SJSA1 (cell line): ENCODE data around the gene RBM4B. TPM values are rescaled to one million over a fixed set of nuclear protein-coding genes. Genes with fewer than 3 reads are reported as not detected.
A peak's percentile ranks its signal among the peaks of the same experiment; 100 is the strongest.

ENCODE experiments used
- DNase-seq, 2 experiments: peaks; one replicate each; pipeline ENCODE4 v3.0.0-alpha.2; 2015 to 2020; ENCODE audit warnings: low spot score in 2 of 2, low read depth in 1 of 2
- H3K27ac ChIP-seq: fragments of 250-450 bp; sonication (Bioruptor Pico); 2 replicates; pipeline ENCODE4 v1.5.1; 2020; ENCODE audit warnings: mild to moderate bottlenecking, moderate library complexity
- H3K27me3 ChIP-seq: fragments of 250-450 bp; sonication (Bioruptor Pico); replicated peaks from 2 replicates; pipeline ENCODE4 v1.5.1; 2020; ENCODE audit warnings: mild to moderate bottlenecking, moderate library complexity
- H3K36me3 ChIP-seq: fragments of 250-450 bp; sonication (Bioruptor Pico); 2 replicates; pipeline ENCODE4 v1.5.1; 2020; ENCODE audit warnings: mild to moderate bottlenecking
- H3K4me1 ChIP-seq: fragments of 250-450 bp; sonication (Bioruptor Pico); replicated peaks from 2 replicates; pipeline ENCODE4 v1.6.1; 2021; ENCODE audit warnings: mild to moderate bottlenecking
- H3K4me3 ChIP-seq: fragments of 250-450 bp; sonication (Bioruptor Pico); 2 replicates; pipeline ENCODE4 v1.5.1; 2020; ENCODE audit warnings: mild to moderate bottlenecking
- H3K9me3 ChIP-seq: fragments of 250-450 bp; sonication (Bioruptor Pico); replicated peaks from 2 replicates; pipeline ENCODE4 v1.5.1; 2020; ENCODE audit warnings: mild to moderate bottlenecking
- total RNA-seq: library from RNA; depleted of rRNA; stranded (reverse); fragments of >200 nt; shearing (Covaris generic); gene quantifications from 2 replicates; pipeline ENCODE4 v1.2.3, GENCODE V29; 2014

RBM4B gene
- total RNA-seq, 1 experiment from 2014 or later, result 47.8 TPM

GRCh38 chr11:66686801-66687750, 9.4 kb upstream of the RBM4B start:
- DNase-seq, result no peak
- H3K4me1 ChIP-seq, result no peaks in the 10 kb centered on the region
- 0 out of 2 replicates have a peak, but pooled peaks cover 3% of the 10 kb centered on the region for H3K9me3 ChIP-seq
- H3K27me3 ChIP-seq, result no peaks in the 10 kb centered on the region
- H3K27ac ChIP-seq, result no peak overlapping the region
- no peak overlapping the region for H3K4me3 ChIP-seq
- H3K36me3 ChIP-seq, result no peaks in the 10 kb centered on the region

DNA sequence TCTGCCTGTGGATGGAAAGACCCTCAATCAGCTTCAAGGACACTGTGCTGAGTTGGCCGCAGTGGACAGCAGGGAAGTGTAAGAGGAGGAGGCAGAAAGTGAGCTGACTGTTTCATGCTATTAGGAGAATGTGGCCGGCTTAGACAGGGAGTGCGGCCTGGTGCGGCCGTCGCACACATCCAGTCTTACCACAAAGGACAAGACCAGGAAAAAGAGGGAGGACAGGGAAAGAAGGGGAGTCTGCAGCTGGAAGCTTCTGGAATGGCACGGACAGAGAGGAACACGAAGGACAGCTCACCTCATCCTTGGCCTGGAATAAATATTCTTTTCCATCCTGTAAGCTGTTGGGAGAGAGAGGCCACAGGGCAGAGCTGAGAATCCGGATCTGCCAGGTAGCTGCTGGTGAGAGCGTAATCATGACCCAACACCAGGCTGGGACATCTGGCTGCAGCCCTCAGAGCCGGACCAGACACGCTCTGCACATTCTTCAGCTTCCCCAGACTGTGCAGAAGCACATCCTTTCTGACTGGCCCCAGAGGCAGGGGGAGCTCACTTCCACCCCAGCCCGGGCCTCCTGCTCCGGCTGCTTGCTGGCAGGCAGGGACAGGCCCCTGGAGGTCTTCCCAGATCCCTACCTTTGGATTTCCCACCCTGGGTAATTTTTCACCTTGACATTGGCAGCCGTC, 8.6 kb upstream of the RBM4B start:
- no peak overlapping the region for H3K4me3 ChIP-seq
- 0 out of 2 replicates have a peak, but pooled peaks cover 3% of the 10 kb centered on the region for H3K9me3 ChIP-seq
- no peaks in the 10 kb centered on the region for H3K27me3 ChIP-seq
- H3K36me3 ChIP-seq, result no peaks in the 10 kb centered on the region
- H3K4me1 ChIP-seq, result no peaks in the 10 kb centered on the region
- no peak for DNase-seq
- H3K27ac ChIP-seq, result no peak overlapping the region

- H3K4me3 ChIP-seq, result no peak overlapping the region
- H3K27ac ChIP-seq, result no peak overlapping the region
- H3K9me3 ChIP-seq, result 0 out of 2 replicates have a peak, but pooled peaks cover 3% of the 10 kb centered on the region
- no peak for DNase-seq
- H3K36me3 ChIP-seq, result no peaks in the 10 kb centered on the region
- H3K4me1 ChIP-seq, result no peaks in the 10 kb centered on the region
- H3K27me3 ChIP-seq, result no peaks in the 10 kb centered on the region
Measured at GRCh38 chr11:66685276-66686099, 7.8 kb upstream of the RBM4B start.

- no peak for DNase-seq
- H3K27ac ChIP-seq, result no peak overlapping the region
- no peaks in the 10 kb centered on the region for H3K36me3 ChIP-seq
- no peaks in the 10 kb centered on the region for H3K27me3 ChIP-seq
- no peak overlapping the region for H3K4me3 ChIP-seq
- H3K4me1 ChIP-seq, result no peaks in the 10 kb centered on the region
- 0 out of 2 replicates have a peak, but pooled peaks cover 3% of the 10 kb centered on the region for H3K9me3 ChIP-seq
Measured at GRCh38 chr11:66684635-66685034, 6.9 kb upstream of the RBM4B start.

DNA sequence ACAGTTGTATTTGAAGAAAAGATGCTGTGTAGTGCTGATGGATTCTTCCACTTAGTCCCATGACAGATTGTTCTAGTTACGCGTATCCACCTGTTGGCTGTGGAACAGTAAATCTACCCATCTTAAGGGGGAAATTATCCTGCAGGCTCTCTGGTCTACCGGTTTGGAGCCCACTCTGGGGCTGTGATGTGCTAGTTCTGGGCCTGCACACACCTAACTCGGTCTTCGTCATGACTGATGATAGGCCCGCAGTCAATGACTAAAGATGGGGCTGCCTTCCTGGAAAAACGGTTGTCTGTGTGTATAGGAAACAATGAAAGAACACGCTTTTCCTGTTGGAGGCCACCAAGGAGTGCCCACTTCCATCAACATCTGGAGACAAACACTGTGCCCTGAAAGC, 6.2 kb upstream of the RBM4B start:
- Histone ChIP-seq H3K27ac (no peak overlapping the region), H3K36me3 (no peaks in the 10 kb centered on the region), H3K27me3 (no peaks in the 10 kb centered on the region), H3K4me1 (no peaks in the 10 kb centered on the region; the same call in 1 of the 2 replicates), H3K4me3 (no peak overlapping the region), H3K9me3 (0 out of 2 replicates have a peak, but pooled peaks cover 3% of the 10 kb centered on the region)
- no peak for DNase-seq

DNA sequence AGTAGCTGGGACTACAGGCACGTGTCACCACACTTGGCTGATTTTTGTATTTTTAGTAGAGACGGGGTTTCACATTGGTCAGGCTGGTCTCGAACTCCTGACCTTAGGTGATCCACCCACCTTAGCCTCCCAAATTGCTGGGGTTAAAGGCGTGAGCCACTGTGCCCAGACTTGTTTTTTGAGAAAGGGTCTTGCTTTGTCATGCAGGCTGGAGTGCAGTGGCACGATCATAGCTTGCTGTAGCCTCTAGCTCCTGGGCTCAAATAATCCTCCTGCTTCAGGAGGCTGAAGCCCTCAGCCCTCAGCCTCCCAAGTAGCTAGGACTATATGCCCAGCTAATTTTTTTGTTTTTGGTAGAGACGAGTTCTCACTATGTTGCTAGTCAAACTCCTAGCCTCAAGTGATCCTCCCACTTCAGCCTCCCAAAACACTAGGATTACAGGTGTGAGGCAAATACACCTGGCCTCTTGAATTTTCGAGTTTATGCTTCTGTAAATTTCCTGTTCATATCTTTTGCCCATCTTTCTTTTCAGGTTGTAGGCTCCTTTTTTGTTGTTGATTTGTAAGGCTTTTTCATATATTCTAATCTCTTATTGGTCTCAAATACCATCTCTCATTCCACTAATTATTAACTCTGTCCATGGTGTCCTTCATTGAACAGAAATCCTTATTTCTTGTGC, 3.4 kb upstream of the RBM4B start:
- Histone ChIP-seq H3K27ac (no peak overlapping the region), H3K9me3 (no peaks in the 10 kb centered on the region), H3K27me3 (no peaks in the 10 kb centered on the region), H3K36me3 (peaks cover 11% of the 10 kb centered on the region), H3K4me3 (no peak overlapping the region), H3K4me1 (peaks cover 21% of the 10 kb centered on the region)
- no peak for DNase-seq

- Histone ChIP-seq H3K27ac (peak overlapping the region; percentile 86), H3K4me1 (peaks cover 31% of the 10 kb centered on the region), H3K4me3 (peak overlapping the region; percentile 60), H3K36me3 (peaks cover 41% of the 10 kb centered on the region), H3K27me3 (no peaks in the 10 kb centered on the region), H3K9me3 (no peaks in the 10 kb centered on the region)
- DNase-seq, result no peak
Measured at GRCh38 chr11:66676931-66677598, 622 bp downstream of the RBM4B start.

DNA sequence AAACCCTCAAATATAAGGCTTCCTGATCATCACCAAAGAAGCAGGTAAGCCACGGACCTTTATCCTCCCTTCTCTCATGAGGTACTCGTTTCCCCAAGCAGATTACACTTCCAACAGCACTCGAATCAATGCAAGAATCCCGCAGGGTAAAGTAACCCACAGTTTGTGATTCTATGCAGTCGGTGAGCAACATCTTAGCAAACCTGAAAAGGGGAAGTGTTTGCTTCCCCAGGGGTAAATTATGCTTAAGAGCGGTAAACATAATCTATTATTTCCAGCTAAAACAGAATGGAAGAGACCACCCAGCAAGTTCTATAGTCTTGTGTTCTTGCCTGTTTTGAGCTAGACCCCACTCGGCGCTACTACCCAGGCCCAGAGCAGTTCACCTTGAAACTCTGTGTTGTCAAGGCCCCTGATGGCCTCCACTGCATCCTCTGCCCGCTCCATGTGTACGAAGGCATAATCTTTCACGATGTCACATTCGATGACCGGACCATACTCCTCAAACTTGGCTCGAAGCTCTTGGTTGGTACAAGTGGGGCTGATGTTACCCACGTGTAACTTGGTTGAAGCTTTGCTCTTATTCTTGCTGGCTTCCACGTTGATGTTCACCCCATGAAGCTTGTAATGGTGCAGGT, 1.3 kb downstream of the RBM4B start:
- no peak for DNase-seq
- no peak overlapping the region for H3K27ac ChIP-seq
- no peak overlapping the region for H3K4me3 ChIP-seq
- H3K27me3 ChIP-seq, result no peaks in the 10 kb centered on the region
- no peaks in the 10 kb centered on the region for H3K9me3 ChIP-seq
- peaks cover 45% of the 10 kb centered on the region for H3K36me3 ChIP-seq
- peaks cover 31% of the 10 kb centered on the region for H3K4me1 ChIP-seq

GRCh38 chr11:66674964-66675602, 2.6 kb downstream of the RBM4B start:
- no peak for DNase-seq
- H3K27me3 ChIP-seq, result no peaks in the 10 kb centered on the region
- peaks cover 31% of the 10 kb centered on the region for H3K4me1 ChIP-seq
- H3K36me3 ChIP-seq, result peaks cover 57% of the 10 kb centered on the region
- no peak overlapping the region for H3K4me3 ChIP-seq
- no peaks in the 10 kb centered on the region for H3K9me3 ChIP-seq
- H3K27ac ChIP-seq, result no peak overlapping the region

DNA sequence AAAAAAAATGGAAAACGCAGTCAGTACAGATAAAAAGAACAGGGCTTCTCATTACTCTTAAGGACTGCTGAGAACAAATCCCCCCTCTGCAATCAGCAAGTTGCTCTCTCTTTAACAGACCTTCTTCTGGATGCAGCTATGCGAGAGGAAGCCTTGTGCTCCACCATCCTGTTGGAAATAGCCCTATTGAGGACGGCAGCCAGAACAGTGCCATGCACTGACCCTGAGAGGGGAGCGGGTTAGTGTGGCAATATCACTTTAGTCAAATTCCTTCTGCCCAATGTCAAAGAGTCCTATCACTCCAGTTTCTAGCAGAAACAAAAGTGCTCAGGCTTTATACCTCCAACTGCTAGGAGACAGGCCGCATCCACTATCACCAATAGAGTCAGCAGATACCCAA, 6.9 kb downstream of the RBM4B start:
- Histone ChIP-seq H3K36me3 (peaks cover 82% of the 10 kb centered on the region), H3K27ac (no peak overlapping the region), H3K4me1 (peaks cover 7% of the 10 kb centered on the region), H3K27me3 (no peaks in the 10 kb centered on the region), H3K9me3 (no peaks in the 10 kb centered on the region), H3K4me3 (no peak overlapping the region)
- DNase-seq, result no peak

- no peak for DNase-seq
- Histone ChIP-seq H3K27me3 (no peaks in the 10 kb centered on the region), H3K9me3 (no peaks in the 10 kb centered on the region), H3K4me3 (no peak overlapping the region), H3K4me1 (no peaks in the 10 kb centered on the region), H3K27ac (no peak overlapping the region), H3K36me3 (peaks cover 96% of the 10 kb centered on the region)
Measured at GRCh38 chr11:66665369-66665768, 12.3 kb downstream of the RBM4B start.

GRCh38 chr11:66663741-66664296, 13.9 kb downstream of the RBM4B start:
- Histone ChIP-seq H3K27me3 (no peaks in the 10 kb centered on the region), H3K9me3 (no peaks in the 10 kb centered on the region), H3K36me3 (peaks cover 99% of the 10 kb centered on the region), H3K4me3 (no peak overlapping the region), H3K4me1 (no peaks in the 10 kb centered on the region), H3K27ac (no peak overlapping the region)
- DNase-seq, result no peak
